Peyer's patch (tissue), 4 donors: Measurements from ENCODE around the gene PFKL.

Experiments used
- POLR2A ChIP-seq, 2 donors: fragments of 450-650 bp; IDR thresholded peaks; one replicate each; pipeline ENCODE4 v1.5.1; 2017; ENCODE audit warnings: antibody characterized with exemption in 2 of 2, mild to moderate bottlenecking in 2 of 2, moderate library complexity in 2 of 2
- TF ChIP-seq, protein P1 (sequence below), 6 experiments: fragments of 450-650 bp in 4 of 6; fragments of 200-600 bp in 2 of 6; sonication (generic) in 1 of 6; IDR thresholded peaks; one replicate each; pipeline ENCODE4 v1.5.1; 2017 to 2019; ENCODE audit warnings: antibody characterized with exemption in 6 of 6, mild to moderate bottlenecking in 3 of 6, moderate library complexity in 1 of 6

GRCh38 chr21:44292812-44293195 lies 7.0 kb upstream of the PFKL start:
- TF ChIP-seq POLR2A (IDR thresholded peaks at IDR 0.05): no peak
- TF ChIP-seq, protein P1, sequence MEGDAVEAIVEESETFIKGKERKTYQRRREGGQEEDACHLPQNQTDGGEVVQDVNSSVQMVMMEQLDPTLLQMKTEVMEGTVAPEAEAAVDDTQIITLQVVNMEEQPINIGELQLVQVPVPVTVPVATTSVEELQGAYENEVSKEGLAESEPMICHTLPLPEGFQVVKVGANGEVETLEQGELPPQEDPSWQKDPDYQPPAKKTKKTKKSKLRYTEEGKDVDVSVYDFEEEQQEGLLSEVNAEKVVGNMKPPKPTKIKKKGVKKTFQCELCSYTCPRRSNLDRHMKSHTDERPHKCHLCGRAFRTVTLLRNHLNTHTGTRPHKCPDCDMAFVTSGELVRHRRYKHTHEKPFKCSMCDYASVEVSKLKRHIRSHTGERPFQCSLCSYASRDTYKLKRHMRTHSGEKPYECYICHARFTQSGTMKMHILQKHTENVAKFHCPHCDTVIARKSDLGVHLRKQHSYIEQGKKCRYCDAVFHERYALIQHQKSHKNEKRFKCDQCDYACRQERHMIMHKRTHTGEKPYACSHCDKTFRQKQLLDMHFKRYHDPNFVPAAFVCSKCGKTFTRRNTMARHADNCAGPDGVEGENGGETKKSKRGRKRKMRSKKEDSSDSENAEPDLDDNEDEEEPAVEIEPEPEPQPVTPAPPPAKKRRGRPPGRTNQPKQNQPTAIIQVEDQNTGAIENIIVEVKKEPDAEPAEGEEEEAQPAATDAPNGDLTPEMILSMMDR (IDR thresholded peaks at IDR 0.05): no peak
